ENCODE results near the gene SEH1L. TPM values are rescaled to one million over a fixed set of nuclear protein-coding genes. Genes with fewer than 3 reads are reported as not detected.

Gene SEH1L
- polyA plus RNA-seq, 1 donor (not counting 4 experiments of a cell fraction or from before 2014, with no cell fraction given): 60.5 TPM

GRCh38 chr18:12968619-12969018 lies 20.8 kb downstream of the SEH1L start:
- Histone ChIP-seq H3K9me1 (ENCODE audit: control insufficient read depth, extremely low read depth, insufficient read depth, low read length) (no peaks in the 10 kb centered on the region), H3K4me1 (ENCODE audit: control insufficient read depth, extremely low read depth, insufficient read depth, low read length) (no peaks in the 10 kb centered on the region), H3K9me3 (ENCODE audit: control insufficient read depth, low read depth, low read length) (no peaks in the 10 kb centered on the region), H3K4me2 (ENCODE audit: control insufficient read depth, extremely low read depth, insufficient read depth, low read depth, low read length) (no peak overlapping the region), H3K79me2 (ENCODE audit: control insufficient read depth, insufficient read depth, low read length) (no peaks in the 10 kb centered on the region), H4K20me1 (ENCODE audit: control insufficient read depth, extremely low read depth, insufficient read depth, low read length) (no peaks in the 10 kb centered on the region), H3K36me3 (ENCODE audit: control insufficient read depth in 2 of 2, extremely low read depth in 1 of 2, insufficient read depth in 2 of 2, low read length in 2 of 2) (peaks cover 8 to 36% of the 10 kb centered on the region in 2 experiments), H3K27me3 (ENCODE audit: control insufficient read depth, extremely low read depth, insufficient read depth, low read length) (no peaks in the 10 kb centered on the region), H3K9ac (ENCODE audit: control insufficient read depth, extremely low read depth, insufficient read depth, low read length) (no peak overlapping the region), H3K27ac (ENCODE audit: control insufficient read depth, insufficient read depth, low read length) (no peak overlapping the region), H2AFZ (ENCODE audit: control insufficient read depth, low read length) (no peak overlapping the region), H3K4me3 (ENCODE audit: control insufficient read depth in 2 of 3, extremely low read depth in 1 of 3, insufficient read depth in 2 of 3, low read depth in 1 of 3, low read length in 3 of 3) (no peak overlapping the region)
- dilution Hi-C loops (cut with MboI; ENCODE audit: extremely low pct_ligation_motif_present, low sequenced_read_pairs): no loop called here
- no peak for DNase-seq (ENCODE audit: low read depth, low spot score)
- TF ChIP-seq CTCF (optimal IDR thresholded peaks at IDR 0.05 in 1 of 3, IDR thresholded peaks at IDR 0.05 in 1 of 3, conservative IDR thresholded peaks at IDR 0.05 in 1 of 3; ENCODE audit: extremely low read depth in 1 of 3, insufficient read depth in 2 of 3, low read length in 3 of 3): no peak
- TF ChIP-seq EZH2 (IDR thresholded peaks at IDR 0.05; ENCODE audit: low read length): no peak
- no peak for FAIRE-seq

- DNase-seq (ENCODE audit: low read depth, low spot score) (no peak), FAIRE-seq (no peak)
- Histone ChIP-seq H3K36me3 (ENCODE audit: control insufficient read depth in 2 of 2, extremely low read depth in 1 of 2, insufficient read depth in 2 of 2, low read length in 2 of 2) (peaks cover 10 to 27% of the 10 kb centered on the region in 2 experiments), H3K79me2 (ENCODE audit: control insufficient read depth, insufficient read depth, low read length) (peaks cover 2% of the 10 kb centered on the region), H3K9ac (ENCODE audit: control insufficient read depth, extremely low read depth, insufficient read depth, low read length) (no peak overlapping the region), H3K27me3 (ENCODE audit: control insufficient read depth, extremely low read depth, insufficient read depth, low read length) (no peaks in the 10 kb centered on the region), H3K9me3 (ENCODE audit: control insufficient read depth, low read depth, low read length) (no peaks in the 10 kb centered on the region), H3K4me3 (ENCODE audit: control insufficient read depth in 2 of 3, extremely low read depth in 1 of 3, insufficient read depth in 2 of 3, low read depth in 1 of 3, low read length in 3 of 3) (no peak overlapping the region), H3K9me1 (ENCODE audit: control insufficient read depth, extremely low read depth, insufficient read depth, low read length) (no peaks in the 10 kb centered on the region), H3K4me1 (ENCODE audit: control insufficient read depth, extremely low read depth, insufficient read depth, low read length) (peaks cover 4% of the 10 kb centered on the region), H4K20me1 (ENCODE audit: control insufficient read depth, extremely low read depth, insufficient read depth, low read length) (no peaks in the 10 kb centered on the region), H2AFZ (ENCODE audit: control insufficient read depth, low read length) (no peak overlapping the region), H3K4me2 (ENCODE audit: control insufficient read depth, extremely low read depth, insufficient read depth, low read depth, low read length) (no peak overlapping the region), H3K27ac (ENCODE audit: control insufficient read depth, insufficient read depth, low read length) (no peak overlapping the region)
- dilution Hi-C loops (cut with MboI; ENCODE audit: extremely low pct_ligation_motif_present, low sequenced_read_pairs): no loop called here
- TF ChIP-seq EZH2 (IDR thresholded peaks at IDR 0.05; ENCODE audit: low read length): no peak
- TF ChIP-seq CTCF (optimal IDR thresholded peaks at IDR 0.05 in 1 of 3, IDR thresholded peaks at IDR 0.05 in 1 of 3, conservative IDR thresholded peaks at IDR 0.05 in 1 of 3; ENCODE audit: extremely low read depth in 1 of 3, insufficient read depth in 2 of 3, low read length in 3 of 3): no peak
These were observed 25.9 kb downstream of the SEH1L start for GRCh38 chr18:12973562-12974213.

Data from keratinocyte (primary cell).